ENCODE measurements around the gene DVL2. TPM values are rescaled to one million over a fixed set of nuclear protein-coding genes. Genes with fewer than 3 reads are reported as not detected.

Gene DVL2
- total RNA-seq, 2 donors from 2014 or later, result 32.4 to 42.4 TPM

DNA sequence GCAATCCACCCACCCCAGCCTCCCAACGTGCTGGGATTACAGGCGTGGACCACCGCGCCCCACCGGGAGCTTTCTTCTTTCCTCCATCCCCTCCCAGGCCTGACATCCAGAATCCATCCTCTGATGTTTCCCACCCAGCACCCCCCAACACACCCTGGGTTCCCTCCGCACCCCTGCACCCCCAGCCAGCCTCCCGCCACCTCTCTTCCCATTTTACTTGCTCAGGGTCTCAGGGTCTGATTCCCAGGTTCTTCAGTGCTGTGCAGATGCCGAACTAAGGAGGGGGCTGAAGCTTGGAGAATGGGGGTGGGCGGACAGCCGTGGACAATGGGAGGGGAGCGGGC, 55.4 kb downstream of the DVL2 start:
- Histone ChIP-seq H3K4me1 (peaks cover 7% of the 10 kb centered on the region), H3K9me3 (no peaks in the 10 kb centered on the region), H3K27ac (no peak overlapping the region), H3K36me3 (no peaks in the 10 kb centered on the region), H3K27me3 (no peaks in the 10 kb centered on the region), H3K4me3 (no peak overlapping the region), H3K9ac (ENCODE audit: low read depth in 2 of 2, low read length in 2 of 2) (no peak overlapping the region)
- TF ChIP-seq, protein P1, sequence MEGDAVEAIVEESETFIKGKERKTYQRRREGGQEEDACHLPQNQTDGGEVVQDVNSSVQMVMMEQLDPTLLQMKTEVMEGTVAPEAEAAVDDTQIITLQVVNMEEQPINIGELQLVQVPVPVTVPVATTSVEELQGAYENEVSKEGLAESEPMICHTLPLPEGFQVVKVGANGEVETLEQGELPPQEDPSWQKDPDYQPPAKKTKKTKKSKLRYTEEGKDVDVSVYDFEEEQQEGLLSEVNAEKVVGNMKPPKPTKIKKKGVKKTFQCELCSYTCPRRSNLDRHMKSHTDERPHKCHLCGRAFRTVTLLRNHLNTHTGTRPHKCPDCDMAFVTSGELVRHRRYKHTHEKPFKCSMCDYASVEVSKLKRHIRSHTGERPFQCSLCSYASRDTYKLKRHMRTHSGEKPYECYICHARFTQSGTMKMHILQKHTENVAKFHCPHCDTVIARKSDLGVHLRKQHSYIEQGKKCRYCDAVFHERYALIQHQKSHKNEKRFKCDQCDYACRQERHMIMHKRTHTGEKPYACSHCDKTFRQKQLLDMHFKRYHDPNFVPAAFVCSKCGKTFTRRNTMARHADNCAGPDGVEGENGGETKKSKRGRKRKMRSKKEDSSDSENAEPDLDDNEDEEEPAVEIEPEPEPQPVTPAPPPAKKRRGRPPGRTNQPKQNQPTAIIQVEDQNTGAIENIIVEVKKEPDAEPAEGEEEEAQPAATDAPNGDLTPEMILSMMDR (IDR thresholded peaks at IDR 0.05), result no peak
- DNase-seq, result no peak
- intact Hi-C loops (cut with DNase I), result no loop called here

DNA sequence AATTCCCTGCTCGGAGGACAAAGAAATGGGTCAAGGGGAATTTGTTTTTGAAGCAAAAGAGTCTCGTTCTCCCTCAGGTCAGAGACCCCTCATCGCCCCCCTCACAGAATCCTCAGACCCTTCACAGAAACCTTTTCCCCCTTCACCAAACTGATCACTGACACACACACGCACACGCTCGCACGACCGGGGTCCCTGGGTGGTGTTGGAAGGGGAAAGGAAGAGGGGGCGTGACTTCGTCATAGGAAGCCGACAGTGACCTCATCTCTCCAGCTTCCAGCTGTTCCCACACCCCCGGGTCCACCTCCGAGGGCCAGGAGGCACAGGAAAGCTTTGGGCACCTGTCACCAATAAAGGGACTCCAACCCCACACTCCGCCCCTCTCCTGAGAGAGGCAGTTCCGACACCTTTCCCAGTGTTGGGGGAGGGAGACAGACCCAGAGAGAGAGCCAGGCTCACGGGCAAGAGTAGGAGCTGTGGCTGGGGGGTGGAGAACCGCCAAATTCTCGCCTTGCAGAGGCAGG, 56.3 kb downstream of the DVL2 start:
- no peaks in the 10 kb centered on the region for H3K9me3 ChIP-seq
- H3K27me3 ChIP-seq, result no peaks in the 10 kb centered on the region
- no peak for DNase-seq
- peak overlapping the region; percentile 24 for H3K4me3 ChIP-seq
- TF ChIP-seq, protein P1 (IDR thresholded peaks at IDR 0.05), result no peak
- H3K36me3 ChIP-seq, result no peaks in the 10 kb centered on the region
- H3K9ac ChIP-seq (ENCODE audit: low read depth in 2 of 2, low read length in 2 of 2), result peak overlapping the region in 1 of 2 donors; percentile 39
- peaks cover 7% of the 10 kb centered on the region for H3K4me1 ChIP-seq
- intact Hi-C loops (cut with DNase I), result loop anchor here (2.0 kb wide), 1 partner anchor 127 kb away; no protein-coding TSS in a partner anchor
- H3K27ac ChIP-seq, result no peak overlapping the region

DNA sequence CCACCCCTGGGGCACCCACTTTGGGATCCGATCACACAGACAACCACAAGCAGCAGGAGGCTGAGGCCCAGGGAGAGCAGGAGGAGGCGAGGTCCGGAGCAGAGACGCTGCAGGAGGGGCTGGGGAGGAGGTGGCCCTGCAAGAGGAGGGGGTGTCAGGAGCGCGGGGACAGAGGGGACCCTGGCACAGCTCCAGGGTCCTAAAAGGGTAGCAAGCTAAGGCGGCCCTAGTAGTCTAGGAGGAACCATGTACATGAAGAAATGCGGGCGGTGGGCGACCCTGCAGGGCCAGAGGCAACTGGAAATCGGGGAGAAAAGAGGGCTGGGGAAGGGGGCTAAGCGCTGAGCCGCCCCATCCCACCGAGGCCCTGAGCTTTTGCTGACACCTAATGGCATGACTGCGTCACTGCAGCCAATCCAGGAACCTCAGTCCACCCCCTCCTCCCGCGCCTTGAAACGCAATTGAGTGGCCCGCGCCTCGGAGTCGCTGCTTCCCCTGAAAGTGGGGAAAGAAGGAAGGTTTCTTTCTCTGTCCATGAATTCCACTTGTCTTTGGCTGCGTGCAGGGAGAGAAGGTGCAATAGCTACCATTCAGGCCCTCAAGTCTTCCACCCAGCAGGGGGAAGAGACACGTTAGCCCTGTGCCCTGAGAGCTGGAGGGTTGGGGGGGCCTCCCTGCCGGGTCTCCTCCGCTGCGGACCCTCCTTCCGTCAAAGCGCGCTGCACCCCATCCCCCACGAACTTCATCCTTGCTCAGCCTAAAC, 56.9 kb downstream of the DVL2 start:
- Histone ChIP-seq H3K9me3 (no peaks in the 10 kb centered on the region), H3K27me3 (no peaks in the 10 kb centered on the region), H3K9ac (ENCODE audit: low read depth in 2 of 2, low read length in 2 of 2) (peak overlapping the region in 1 of 2 donors; percentile 39), H3K4me1 (peaks cover 7% of the 10 kb centered on the region), H3K27ac (no peak overlapping the region), H3K36me3 (no peaks in the 10 kb centered on the region), H3K4me3 (peak overlapping the region; percentile 24)
- TF ChIP-seq, protein P1 (IDR thresholded peaks at IDR 0.05), result peak; percentile 87
- intact Hi-C loops (cut with DNase I), result loop anchor here (2.0 kb wide), 1 partner anchor 127 kb away; no protein-coding TSS in a partner anchor
- DNase-seq, result peak; percentile 64

DNA sequence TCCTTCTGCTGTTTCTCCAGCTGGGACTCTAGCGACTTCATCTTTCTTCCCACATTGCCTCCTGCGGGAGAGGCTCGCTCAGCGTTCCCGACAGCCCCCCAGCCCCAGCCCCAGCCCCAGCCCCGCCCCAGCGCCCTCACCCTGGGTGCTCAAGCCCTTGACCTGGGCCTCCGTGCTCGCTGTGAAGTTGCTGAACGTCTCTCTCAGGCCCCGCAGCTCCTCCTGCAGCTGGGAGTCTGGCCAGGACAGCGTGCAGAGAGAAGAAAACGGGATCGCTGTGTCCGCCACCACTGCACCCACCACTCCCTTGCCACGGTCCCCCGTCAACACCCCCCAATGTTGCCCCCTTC, 57.5 kb downstream of the DVL2 start:
- Histone ChIP-seq H3K27me3 (no peaks in the 10 kb centered on the region), H3K9ac (ENCODE audit: low read depth in 2 of 2, low read length in 2 of 2) (no peak overlapping the region), H3K4me3 (no peak overlapping the region), H3K9me3 (no peaks in the 10 kb centered on the region), H3K4me1 (peaks cover 7% of the 10 kb centered on the region), H3K36me3 (no peaks in the 10 kb centered on the region), H3K27ac (no peak overlapping the region)
- TF ChIP-seq, protein P1 (IDR thresholded peaks at IDR 0.05), result no peak
- intact Hi-C loops (cut with DNase I), result loop anchor here (2.0 kb wide), 1 partner anchor 126 kb away; no protein-coding TSS in a partner anchor
- no peak for DNase-seq

DNA sequence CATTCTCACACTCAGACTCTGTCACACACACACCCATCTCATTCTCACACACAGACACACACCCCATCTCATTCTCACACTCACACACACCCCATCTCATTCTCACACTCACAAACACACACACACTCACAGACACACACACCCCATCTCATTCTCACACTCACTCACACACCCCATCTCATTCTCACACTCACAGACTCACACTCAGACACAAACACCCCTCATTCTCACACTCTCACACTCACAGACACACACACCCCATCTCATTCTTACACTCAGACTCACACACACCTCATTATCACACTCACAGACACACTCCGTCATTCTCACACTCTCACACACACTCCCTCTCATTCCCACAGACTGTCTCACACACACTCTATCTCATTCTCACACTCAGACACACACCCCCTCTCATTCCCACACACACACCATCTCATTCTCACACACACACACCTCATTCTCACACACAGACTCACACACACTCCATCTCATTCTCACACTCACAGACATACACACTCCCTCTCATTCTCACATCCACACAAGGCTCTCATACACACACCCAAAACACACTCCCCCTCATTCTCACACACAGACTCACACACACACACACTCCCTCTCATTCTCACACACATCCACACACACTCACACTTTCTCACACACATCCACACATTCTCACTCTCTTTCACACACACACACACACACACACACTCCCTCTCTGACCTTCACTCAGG, 58.0 kb downstream of the DVL2 start:
- H3K4me3 ChIP-seq, result no peak overlapping the region
- H3K36me3 ChIP-seq, result no peaks in the 10 kb centered on the region
- intact Hi-C loops (cut with DNase I), result loop anchor here (2.0 kb wide), 1 partner anchor 125 kb away; no protein-coding TSS in a partner anchor
- peaks cover 7% of the 10 kb centered on the region for H3K4me1 ChIP-seq
- H3K27ac ChIP-seq, result no peak overlapping the region
- no peak overlapping the region for H3K9ac ChIP-seq (ENCODE audit: low read depth in 2 of 2, low read length in 2 of 2)
- no peaks in the 10 kb centered on the region for H3K9me3 ChIP-seq
- DNase-seq, result no peak
- TF ChIP-seq, protein P1 (IDR thresholded peaks at IDR 0.05), result no peak
- no peaks in the 10 kb centered on the region for H3K27me3 ChIP-seq

Small RNA genes lying within 50 kb of the gene (microRNA-seq; reads per million reads assigned to microRNA genes)
- gene MIR324, result 1,490 reads per million, percentile 83 among the genes with 10 or more reads in this experiment

Other genes starting within 250 kb of the DVL2 start
- gene ALOX12, start 238.5 kb downstream of the DVL2 start, total RNA-seq, result 1 to 10 TPM in 1 of 2 donors, not detected in 1; 2.0 TPM
- 100 to 1,000 TPM; 190 to 204 TPM for gene RNASEK, start 221.9 kb downstream of the DVL2 start, total RNA-seq
- 1 to 10 TPM in 1 of 2 donors, under 1 TPM in 1; 0.89 to 7.3 TPM for gene BCL6B, start 211.5 kb downstream of the DVL2 start, total RNA-seq
- 10 to 100 TPM; 11.0 to 13.9 TPM for gene SLC16A13, start 198.5 kb downstream of the DVL2 start, total RNA-seq
- gene SLC16A11, start 190.4 kb downstream of the DVL2 start, total RNA-seq, result under 1 TPM; 0.22 to 0.40 TPM
- 1 to 10 TPM in 1 of 2 donors, under 1 TPM in 1; 0.96 to 9.7 TPM for gene CLEC10A, start 154.3 kb downstream of the DVL2 start, total RNA-seq
- under 1 TPM; 0.45 to 0.49 TPM for gene ASGR2, start 119.7 kb downstream of the DVL2 start, total RNA-seq
- 1 to 10 TPM in 1 of 2 donors, under 1 TPM in 1; 0.47 to 1.1 TPM for gene ASGR1, start 55.1 kb downstream of the DVL2 start, total RNA-seq
- gene DLG4, start 14.7 kb downstream of the DVL2 start, total RNA-seq, result 1 to 10 TPM; 4.8 to 5.6 TPM
- gene ACADVL, start 14.6 kb downstream of the DVL2 start, total RNA-seq, result 100 to 1,000 TPM; 606 to 859 TPM
- gene PHF23, start 4.9 kb upstream of the DVL2 start, total RNA-seq, result 10 to 100 TPM; 29.8 to 38.6 TPM
- gene GABARAP, start 7.9 kb upstream of the DVL2 start, total RNA-seq, result 100 to 1,000 TPM; 378 to 513 TPM
- gene CTDNEP1, start 17.2 kb upstream of the DVL2 start, total RNA-seq, result 100 to 1,000 TPM; 124 to 145 TPM
- gene ELP5, start 17.7 kb upstream of the DVL2 start, total RNA-seq, result 10 to 100 TPM; 34.4 to 77.9 TPM
- gene CLDN7, start 28.0 kb upstream of the DVL2 start, total RNA-seq, result 100 to 1,000 TPM; 798 to 919 TPM
- 1 to 10 TPM; 1.9 to 5.7 TPM for gene SLC2A4, start 47.2 kb upstream of the DVL2 start, total RNA-seq
- gene YBX2, start 60.1 kb upstream of the DVL2 start, total RNA-seq, result 10 to 100 TPM; 22.1 to 40.4 TPM
- 100 to 1,000 TPM; 367 to 917 TPM for gene EIF5A, start 73.1 kb upstream of the DVL2 start, total RNA-seq
- 10 to 100 TPM; 53.8 to 85.7 TPM for gene GPS2, start 80.8 kb upstream of the DVL2 start, total RNA-seq
- 10 to 100 TPM; 30.2 to 55.8 TPM for gene NEURL4, start 94.8 kb upstream of the DVL2 start, total RNA-seq
- gene ACAP1, start 102.0 kb upstream of the DVL2 start, total RNA-seq, result 10 to 100 TPM in 1 of 2 donors, 1 to 10 TPM in 1; 7.4 to 12.1 TPM
- 10 to 100 TPM in 1 of 2 donors, 1 to 10 TPM in 1; 5.6 to 12.6 TPM for gene KCTD11, start 117.6 kb upstream of the DVL2 start, total RNA-seq
- not detected for gene TMEM95, start 120.6 kb upstream of the DVL2 start, total RNA-seq
- gene TNK1, start 146.6 kb upstream of the DVL2 start, total RNA-seq, result 10 to 100 TPM; 18.0 to 22.6 TPM
- 10 to 100 TPM; 11.0 to 12.0 TPM for gene PLSCR3, start 160.0 kb upstream of the DVL2 start, total RNA-seq
- gene TMEM256, start 169.6 kb upstream of the DVL2 start, total RNA-seq, result 100 to 1,000 TPM in 1 of 2 donors, 10 to 100 TPM in 1; 88.2 to 101 TPM
- 1 to 10 TPM; 2.5 to 5.0 TPM for gene NLGN2, start 173.3 kb upstream of the DVL2 start, total RNA-seq
- gene SPEM1, start 185.8 kb upstream of the DVL2 start, total RNA-seq, result not detected
- gene SPEM2, start 191.1 kb upstream of the DVL2 start, total RNA-seq, result not detected
- not detected for gene SPEM3, start 194.3 kb upstream of the DVL2 start, total RNA-seq
- gene TMEM102, start 200.9 kb upstream of the DVL2 start, total RNA-seq, result 10 to 100 TPM; 20.4 to 20.6 TPM
- gene FGF11, start 205.0 kb upstream of the DVL2 start, total RNA-seq, result 1 to 10 TPM; 1.2 to 1.6 TPM
- gene CHRNB1, start 210.5 kb upstream of the DVL2 start, total RNA-seq, result 1 to 10 TPM; 4.3 to 6.1 TPM
- gene ZBTB4, start 245.1 kb upstream of the DVL2 start, total RNA-seq, result 10 to 100 TPM; 12.9 to 26.7 TPM
- gene SLC35G6, start 246.9 kb upstream of the DVL2 start, total RNA-seq, result not detected
- 100 to 1,000 TPM in 1 of 2 donors, 10 to 100 TPM in 1; 73.5 to 137 TPM for gene POLR2A, start 249.8 kb upstream of the DVL2 start, total RNA-seq

All from colonic mucosa (tissue), 4 donors.